Small intestine (tissue), 7 donors: ENCODE data around the gene PDE8A. TPM values are rescaled to one million over a fixed set of nuclear protein-coding genes. Genes with fewer than 3 reads are reported as not detected.
"Not testable (repeated sequence)": the region's sequence is repeated elsewhere in the genome, so short reads cannot be mapped to it uniquely, and the experiment has no call there.

ENCODE experiments used
- DNase-seq, 2 donors: peaks; one replicate each; pipeline versions ENCODE4 v3.0.0 to v3.0.0-alpha.2; 2013
- FAIRE-seq: peaks from 2 replicates; lab custom pipeline; 2012; peaks lifted over from hg19 to GRCh38; lab: Jason Lieb, UNC
- H3K27ac ChIP-seq, 3 donors: one replicate each; pipeline ENCODE4 v1.5.1; 2013; ENCODE audit warnings: low read length in 2 of 3, mild to moderate bottlenecking in 2 of 3, control low read depth in 1 of 3, inconsistent platforms in 1 of 3, low read depth in 1 of 3, moderate library complexity in 1 of 3
- H3K27me3 ChIP-seq, 3 donors: one replicate each; pipeline ENCODE4 v1.6.1; 2013; ENCODE audit warnings: low read length in 3 of 3, inconsistent platforms in 1 of 3; ENCODE audit not compliant: control insufficient read depth in 3 of 3, insufficient read depth in 3 of 3
- H3K36me3 ChIP-seq, 3 donors: one replicate each; pipeline ENCODE4 v1.6.1; 2013; ENCODE audit warnings: low read length in 3 of 3, inconsistent platforms in 1 of 3, low read depth in 1 of 3, mild to moderate bottlenecking in 1 of 3, moderate library complexity in 1 of 3; ENCODE audit not compliant: control insufficient read depth in 3 of 3, insufficient read depth in 2 of 3
- H3K4me1 ChIP-seq, 3 donors: one replicate each; pipeline ENCODE4 v1.6.1; 2013; ENCODE audit warnings: low read length in 2 of 3, inconsistent platforms in 1 of 3, low read depth in 1 of 3, mild to moderate bottlenecking in 1 of 3, moderate library complexity in 1 of 3; ENCODE audit not compliant: control insufficient read depth in 3 of 3, insufficient read depth in 2 of 3
- H3K4me3 ChIP-seq, 3 donors: one replicate each; pipeline ENCODE4 v1.5.1; 2013; ENCODE audit warnings: low read length in 3 of 3, control low read depth in 1 of 3, inconsistent platforms in 1 of 3, low read depth in 1 of 3, mild to moderate bottlenecking in 1 of 3, moderate library complexity in 1 of 3
- H3K9me3 ChIP-seq, 2 donors: one replicate each; pipeline ENCODE4 v1.6.1; 2013; ENCODE audit warnings: low read depth in 1 of 2, low read length in 1 of 2; ENCODE audit not compliant: control insufficient read depth in 2 of 2, insufficient read depth in 1 of 2
- WGBS, 3 donors: extraction: QIAGEN DNeasy Blood & Tissue Kit; methylation state at CpG; one replicate each; pipeline ENCODE4 v1.1.7; 2013; 5-methylcytosine and 5-hydroxymethylcytosine counted together
- polyA plus RNA-seq, 4 donors: library from polyadenylated mRNA; stranded (reverse) in 3 of 4; unstranded in 1 of 4; fragments of 200-250 nt in 3 of 4; fragments of 120-200 nt in 1 of 4; gene quantifications; one replicate each; pipeline versions ENCODE4 v1.2.1 to v1.2.3, GENCODE V29; 2013
- donor health status: healthy with polysubstance abuse.
- donor health status: control.
- donor health status: control.
- donor health status: Bipolar disorder and iron deficiency.
- donor health status: healthy.

The PDE8A gene
- polyA plus RNA-seq, 4 donors: 18.4 to 62.0 (median 26.8) TPM

- H3K36me3 ChIP-seq, FAIRE-seq, H3K9me3 ChIP-seq, H3K27me3 ChIP-seq, H3K27ac ChIP-seq, H3K4me3 ChIP-seq, DNase-seq: not testable (repeated sequence)
- WGBS, 3 donors: 97 to 100% (median 99%) methylated on average over 3 of the region's 3 CpGs
- peaks cover 3 to 23% (median 14%) of the 10 kb centered on the region in 3 donors for H3K4me1 ChIP-seq
These were observed 15.6 kb downstream of the PDE8A start for GRCh38 chr15:84997214-84997613.

GRCh38 chr15:85000189-85000864 is 18.7 kb downstream of the PDE8A start:
- H3K27ac ChIP-seq: peak overlapping the region in 2 of 3 donors; percentile 32 to 42
- H3K36me3 ChIP-seq: peaks cover 0 to 4% (median 0%) of the 10 kb centered on the region in 3 donors
- H3K9me3 ChIP-seq: no peaks in the 10 kb centered on the region
- no peaks in the 10 kb centered on the region for H3K27me3 ChIP-seq
- no peak overlapping the region for H3K4me3 ChIP-seq
- H3K4me1 ChIP-seq: peaks cover 0 to 17% (median 6%) of the 10 kb centered on the region in 3 donors
- DNase-seq: no peak
- FAIRE-seq: no peak

- no peak overlapping the region for H3K4me3 ChIP-seq
- no peaks in the 10 kb centered on the region for H3K27me3 ChIP-seq
- peak overlapping the region in 2 of 3 donors; percentile 32 to 42 for H3K27ac ChIP-seq
- FAIRE-seq (no peak), DNase-seq (peak; percentile 49 to 60)
- no peaks in the 10 kb centered on the region for H3K9me3 ChIP-seq
- 23 to 53% (median 36%) methylated on average over 5 of the region's 5 CpGs for WGBS, 3 donors
- peaks cover 0 to 3% (median 0%) of the 10 kb centered on the region in 3 donors for H3K36me3 ChIP-seq
- peaks cover 0 to 17% (median 6%) of the 10 kb centered on the region in 3 donors for H3K4me1 ChIP-seq
These were observed 19.3 kb downstream of the PDE8A start for GRCh38 chr15:85000937-85001336.

- peaks cover 0 to 25% (median 6%) of the 10 kb centered on the region in 3 donors for H3K4me1 ChIP-seq
- H3K27me3 ChIP-seq: no peaks in the 10 kb centered on the region
- DNase-seq: no peak
- peaks cover 0 to 3% (median 0%) of the 10 kb centered on the region in 3 donors for H3K36me3 ChIP-seq
- H3K27ac ChIP-seq: no peak overlapping the region
- 68 to 92% (median 79%) methylated on average over 4 of the region's 4 CpGs for WGBS, 3 donors
- no peaks in the 10 kb centered on the region for H3K9me3 ChIP-seq
- no peak overlapping the region for H3K4me3 ChIP-seq
- no peak for FAIRE-seq
These were observed 20.9 kb downstream of the PDE8A start for GRCh38 chr15:85002517-85002916.

GRCh38 chr15:85003593-85004312 is 22.1 kb downstream of the PDE8A start:
- no peak overlapping the region for H3K4me3 ChIP-seq
- no peak overlapping the region for H3K27ac ChIP-seq
- H3K36me3 ChIP-seq: peaks cover 0 to 3% (median 0%) of the 10 kb centered on the region in 3 donors
- DNase-seq: no peak
- no peaks in the 10 kb centered on the region for H3K27me3 ChIP-seq
- WGBS, 3 donors: 80 to 95% (median 86%) methylated on average over 3 of the region's 3 CpGs
- no peaks in the 10 kb centered on the region for H3K9me3 ChIP-seq
- peaks cover 7 to 36% (median 17%) of the 10 kb centered on the region in 3 donors for H3K4me1 ChIP-seq
- FAIRE-seq: no peak

- peaks cover 0 to 3% (median 0%) of the 10 kb centered on the region in 3 donors for H3K36me3 ChIP-seq
- FAIRE-seq (no peak), DNase-seq (no peak)
- peaks cover 7 to 40% (median 20%) of the 10 kb centered on the region in 3 donors for H3K4me1 ChIP-seq
- no peaks in the 10 kb centered on the region for H3K9me3 ChIP-seq
- 87 to 95% (median 91%) methylated on average over 3 of the region's 3 CpGs for WGBS, 3 donors
- H3K27me3 ChIP-seq: no peaks in the 10 kb centered on the region
- no peak overlapping the region for H3K27ac ChIP-seq
- H3K4me3 ChIP-seq: no peak overlapping the region
These were observed 22.9 kb downstream of the PDE8A start for GRCh38 chr15:85004550-85004949.

- DNase-seq (no peak), FAIRE-seq (no peak)
- no peaks in the 10 kb centered on the region for H3K9me3 ChIP-seq
- WGBS, 3 donors: 82 to 89% (median 82%) methylated on average over 2 of the region's 2 CpGs
- peaks cover 0 to 3% (median 0%) of the 10 kb centered on the region in 3 donors for H3K36me3 ChIP-seq
- H3K27me3 ChIP-seq: no peaks in the 10 kb centered on the region
- peaks cover 9 to 42% (median 22%) of the 10 kb centered on the region in 3 donors for H3K4me1 ChIP-seq
- no peak overlapping the region for H3K27ac ChIP-seq
- H3K4me3 ChIP-seq: no peak overlapping the region
These were observed 23.7 kb downstream of the PDE8A start for GRCh38 chr15:85005319-85005718.

- no peaks in the 10 kb centered on the region for H3K27me3 ChIP-seq
- H3K4me3 ChIP-seq: no peak overlapping the region
- H3K9me3 ChIP-seq: no peaks in the 10 kb centered on the region
- peaks cover 0 to 3% (median 0%) of the 10 kb centered on the region in 3 donors for H3K36me3 ChIP-seq
- H3K4me1 ChIP-seq: peaks cover 11 to 41% (median 26%) of the 10 kb centered on the region in 3 donors
- DNase-seq (no peak), FAIRE-seq (no peak)
- 82 to 91% (median 84%) methylated on average over 5 of the region's 5 CpGs for WGBS, 3 donors
- H3K27ac ChIP-seq: no peak overlapping the region
These were observed 24.1 kb downstream of the PDE8A start for GRCh38 chr15:85005746-85006145.
